ENCODE results near the gene AP2B1.

AP2B1 gene

DNA sequence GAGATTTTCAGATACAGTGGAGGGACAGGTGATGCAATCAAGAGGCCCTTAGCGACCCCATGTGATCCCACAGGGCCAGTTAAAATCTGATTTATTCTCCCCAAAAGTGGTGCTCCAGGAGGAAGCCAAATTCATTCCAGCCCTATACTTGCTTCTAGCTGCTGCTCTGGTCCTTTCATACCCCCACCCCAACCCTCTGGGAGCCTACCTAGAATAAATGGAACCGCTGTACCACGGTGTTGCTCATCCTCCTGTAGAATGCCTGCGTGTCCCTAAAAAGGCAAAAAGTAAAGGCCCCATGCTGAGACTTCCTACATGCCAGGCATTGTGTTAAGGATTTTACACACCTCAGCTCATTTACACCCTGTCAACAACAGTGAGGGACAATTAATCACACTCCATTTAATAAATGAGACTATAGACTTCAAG, 142.3 kb downstream of the AP2B1 start (continued):
- TF ChIP-seq, protein P1, sequence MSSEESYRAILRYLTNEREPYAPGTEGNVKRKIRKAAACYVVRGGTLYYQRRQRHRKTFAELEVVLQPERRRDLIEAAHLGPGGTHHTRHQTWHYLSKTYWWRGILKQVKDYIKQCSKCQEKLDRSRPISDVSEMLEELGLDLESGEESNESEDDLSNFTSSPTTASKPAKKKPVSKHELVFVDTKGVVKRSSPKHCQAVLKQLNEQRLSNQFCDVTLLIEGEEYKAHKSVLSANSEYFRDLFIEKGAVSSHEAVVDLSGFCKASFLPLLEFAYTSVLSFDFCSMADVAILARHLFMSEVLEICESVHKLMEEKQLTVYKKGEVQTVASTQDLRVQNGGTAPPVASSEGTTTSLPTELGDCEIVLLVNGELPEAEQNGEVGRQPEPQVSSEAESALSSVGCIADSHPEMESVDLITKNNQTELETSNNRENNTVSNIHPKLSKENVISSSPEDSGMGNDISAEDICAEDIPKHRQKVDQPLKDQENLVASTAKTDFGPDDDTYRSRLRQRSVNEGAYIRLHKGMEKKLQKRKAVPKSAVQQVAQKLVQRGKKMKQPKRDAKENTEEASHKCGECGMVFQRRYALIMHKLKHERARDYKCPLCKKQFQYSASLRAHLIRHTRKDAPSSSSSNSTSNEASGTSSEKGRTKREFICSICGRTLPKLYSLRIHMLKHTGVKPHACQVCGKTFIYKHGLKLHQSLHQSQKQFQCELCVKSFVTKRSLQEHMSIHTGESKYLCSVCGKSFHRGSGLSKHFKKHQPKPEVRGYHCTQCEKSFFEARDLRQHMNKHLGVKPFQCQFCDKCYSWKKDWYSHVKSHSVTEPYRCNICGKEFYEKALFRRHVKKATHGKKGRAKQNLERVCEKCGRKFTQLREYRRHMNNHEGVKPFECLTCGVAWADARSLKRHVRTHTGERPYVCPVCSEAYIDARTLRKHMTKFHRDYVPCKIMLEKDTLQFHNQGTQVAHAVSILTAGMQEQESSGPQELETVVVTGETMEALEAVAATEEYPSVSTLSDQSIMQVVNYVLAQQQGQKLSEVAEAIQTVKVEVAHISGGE (tag by site-specific recombination; conservative IDR thresholded peaks at IDR 0.05; ENCODE audit: low read depth) = no peak
- TF ChIP-seq, protein P2, sequence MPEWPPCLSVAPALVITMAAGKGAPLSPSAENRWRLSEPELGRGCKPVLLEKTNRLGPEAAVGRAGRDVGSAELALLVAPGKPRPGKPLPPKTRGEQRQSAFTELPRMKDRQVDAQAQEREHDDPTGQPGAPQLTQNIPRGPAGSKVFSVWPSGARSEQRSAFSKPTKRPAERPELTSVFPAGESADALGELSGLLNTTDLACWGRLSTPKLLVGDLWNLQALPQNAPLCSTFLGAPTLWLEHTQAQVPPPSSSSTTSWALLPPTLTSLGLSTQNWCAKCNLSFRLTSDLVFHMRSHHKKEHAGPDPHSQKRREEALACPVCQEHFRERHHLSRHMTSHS (tag by site-specific recombination; IDR thresholded peaks at IDR 0.05) = peak; percentile 64; the same call in 1 of the 2 replicates
- TF ChIP-seq ZNF37A (tag by site-specific recombination; IDR thresholded peaks at IDR 0.05) (no peak), ZNF223 (tag by site-specific recombination; IDR thresholded peaks at IDR 0.05) (no peak), YY2 (tag by site-specific recombination; IDR thresholded peaks at IDR 0.05) (no peak), OSR2 (tag by site-specific recombination; IDR thresholded peaks at IDR 0.05) (peak; percentile 83), ZNF571 (tag by site-specific recombination; IDR thresholded peaks at IDR 0.05) (no peak), ZNF248 (tag by site-specific recombination; IDR thresholded peaks at IDR 0.05) (no peak), ZNF529 (tag by site-specific recombination; IDR thresholded peaks at IDR 0.05; ENCODE audit: insufficient replicate concordance) (no peak), ZNF473 (tag by site-specific recombination; IDR thresholded peaks at IDR 0.05) (no peak), ZNF654 (tag by site-specific recombination; IDR thresholded peaks at IDR 0.05; ENCODE audit: low read depth) (no peak), RBAK (tag by site-specific recombination; IDR thresholded peaks at IDR 0.05) (no peak), ZNF266 (tag by site-specific recombination; IDR thresholded peaks at IDR 0.05; ENCODE audit: low read depth) (no peak), ZNF747 (tag by site-specific recombination; IDR thresholded peaks at IDR 0.05) (no peak), SCRT1 (tag by site-specific recombination; IDR thresholded peaks at IDR 0.05; ENCODE audit: borderline replicate concordance) (peak; percentile 73; the same call in 1 of the 2 replicates), ZFP37 (tag by site-specific recombination; IDR thresholded peaks at IDR 0.05) (no peak), ZNF10 (tag by site-specific recombination; IDR thresholded peaks at IDR 0.05) (no peak), ZNF350 (tag by site-specific recombination; IDR thresholded peaks at IDR 0.05) (no peak), ZNF169 (tag by site-specific recombination; IDR thresholded peaks at IDR 0.05) (no peak), MEIS1 (CRISPR knock-in tag; IDR thresholded peaks at IDR 0.05; ENCODE audit: borderline replicate concordance) (no peak), ZNF792 (tag by site-specific recombination; IDR thresholded peaks at IDR 0.05) (no peak), ZNF391 (tag by site-specific recombination; IDR thresholded peaks at IDR 0.05; ENCODE audit: borderline replicate concordance, low read depth) (no peak), ZNF274 (IDR thresholded peaks at IDR 0.05; ENCODE audit: low read length) (no peak), ZNF274 (tag by site-specific recombination; IDR thresholded peaks at IDR 0.05; ENCODE audit: borderline replicate concordance) (no peak), SALL2 (tag by site-specific recombination; IDR thresholded peaks at IDR 0.05; ENCODE audit: borderline replicate concordance) (no peak), SP2 (tag by site-specific recombination; IDR thresholded peaks at IDR 0.05) (no peak), ZNF366 (tag by site-specific recombination; conservative IDR thresholded peaks at IDR 0.05) (peak; percentile 71)
- TF ChIP-seq, protein P3, sequence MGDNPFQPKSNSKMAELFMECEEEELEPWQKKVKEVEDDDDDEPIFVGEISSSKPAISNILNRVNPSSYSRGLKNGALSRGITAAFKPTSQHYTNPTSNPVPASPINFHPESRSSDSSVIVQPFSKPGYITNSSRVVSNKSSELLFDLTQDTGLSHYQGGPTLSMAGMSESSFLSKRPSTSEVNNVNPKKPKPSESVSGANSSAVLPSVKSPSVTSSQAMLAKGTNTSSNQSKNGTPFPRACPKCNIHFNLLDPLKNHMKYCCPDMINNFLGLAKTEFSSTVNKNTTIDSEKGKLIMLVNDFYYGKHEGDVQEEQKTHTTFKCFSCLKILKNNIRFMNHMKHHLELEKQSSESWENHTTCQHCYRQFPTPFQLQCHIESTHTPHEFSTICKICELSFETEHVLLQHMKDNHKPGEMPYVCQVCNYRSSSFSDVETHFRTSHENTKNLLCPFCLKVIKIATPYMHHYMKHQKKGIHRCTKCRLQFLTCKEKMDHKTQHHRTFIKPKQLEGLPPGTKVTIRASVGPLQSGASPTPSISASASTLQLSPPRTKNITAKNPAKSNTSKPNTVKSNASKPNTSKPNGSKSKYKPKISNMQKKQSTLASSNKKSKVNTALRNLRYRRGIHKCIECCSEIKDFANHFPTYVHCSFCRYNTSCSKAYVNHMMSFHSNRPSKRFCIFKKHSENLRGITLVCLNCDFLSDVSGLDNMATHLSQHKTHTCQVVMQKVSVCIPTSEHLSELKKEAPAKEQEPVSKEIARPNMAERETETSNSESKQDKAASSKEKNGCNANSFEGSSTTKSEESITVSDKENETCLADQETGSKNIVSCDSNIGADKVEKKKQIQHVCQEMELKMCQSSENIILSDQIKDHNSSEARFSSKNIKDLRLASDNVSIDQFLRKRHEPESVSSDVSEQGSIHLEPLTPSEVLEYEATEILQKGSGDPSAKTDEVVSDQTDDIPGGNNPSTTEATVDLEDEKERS (tag by site-specific recombination; IDR thresholded peaks at IDR 0.05) = no peak
- TF ChIP-seq, protein P4, sequence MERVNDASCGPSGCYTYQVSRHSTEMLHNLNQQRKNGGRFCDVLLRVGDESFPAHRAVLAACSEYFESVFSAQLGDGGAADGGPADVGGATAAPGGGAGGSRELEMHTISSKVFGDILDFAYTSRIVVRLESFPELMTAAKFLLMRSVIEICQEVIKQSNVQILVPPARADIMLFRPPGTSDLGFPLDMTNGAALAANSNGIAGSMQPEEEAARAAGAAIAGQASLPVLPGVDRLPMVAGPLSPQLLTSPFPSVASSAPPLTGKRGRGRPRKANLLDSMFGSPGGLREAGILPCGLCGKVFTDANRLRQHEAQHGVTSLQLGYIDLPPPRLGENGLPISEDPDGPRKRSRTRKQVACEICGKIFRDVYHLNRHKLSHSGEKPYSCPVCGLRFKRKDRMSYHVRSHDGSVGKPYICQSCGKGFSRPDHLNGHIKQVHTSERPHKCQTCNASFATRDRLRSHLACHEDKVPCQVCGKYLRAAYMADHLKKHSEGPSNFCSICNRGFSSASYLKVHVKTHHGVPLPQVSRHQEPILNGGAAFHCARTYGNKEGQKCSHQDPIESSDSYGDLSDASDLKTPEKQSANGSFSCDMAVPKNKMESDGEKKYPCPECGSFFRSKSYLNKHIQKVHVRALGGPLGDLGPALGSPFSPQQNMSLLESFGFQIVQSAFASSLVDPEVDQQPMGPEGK (tag by site-specific recombination; IDR thresholded peaks at IDR 0.05) = peak; percentile 19; the same call in 1 of the 2 replicates
- TF ChIP-seq, protein P5, sequence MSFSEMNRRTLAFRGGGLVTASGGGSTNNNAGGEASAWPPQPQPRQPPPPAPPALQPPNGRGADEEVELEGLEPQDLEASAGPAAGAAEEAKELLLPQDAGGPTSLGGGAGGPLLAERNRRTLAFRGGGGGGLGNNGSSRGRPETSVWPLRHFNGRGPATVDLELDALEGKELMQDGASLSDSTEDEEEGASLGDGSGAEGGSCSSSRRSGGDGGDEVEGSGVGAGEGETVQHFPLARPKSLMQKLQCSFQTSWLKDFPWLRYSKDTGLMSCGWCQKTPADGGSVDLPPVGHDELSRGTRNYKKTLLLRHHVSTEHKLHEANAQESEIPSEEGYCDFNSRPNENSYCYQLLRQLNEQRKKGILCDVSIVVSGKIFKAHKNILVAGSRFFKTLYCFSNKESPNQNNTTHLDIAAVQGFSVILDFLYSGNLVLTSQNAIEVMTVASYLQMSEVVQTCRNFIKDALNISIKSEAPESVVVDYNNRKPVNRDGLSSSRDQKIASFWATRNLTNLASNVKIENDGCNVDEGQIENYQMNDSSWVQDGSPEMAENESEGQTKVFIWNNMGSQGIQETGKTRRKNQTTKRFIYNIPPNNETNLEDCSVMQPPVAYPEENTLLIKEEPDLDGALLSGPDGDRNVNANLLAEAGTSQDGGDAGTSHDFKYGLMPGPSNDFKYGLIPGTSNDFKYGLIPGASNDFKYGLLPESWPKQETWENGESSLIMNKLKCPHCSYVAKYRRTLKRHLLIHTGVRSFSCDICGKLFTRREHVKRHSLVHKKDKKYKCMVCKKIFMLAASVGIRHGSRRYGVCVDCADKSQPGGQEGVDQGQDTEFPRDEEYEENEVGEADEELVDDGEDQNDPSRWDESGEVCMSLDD (tag by site-specific recombination; IDR thresholded peaks at IDR 0.05) = no peak
